HG03575 (cell line): Measurements from ENCODE around the gene ITGA2.

ENCODE experiments used
- ATAC-seq: cut with Tn5 transposase; IDR thresholded peaks from one replicate; pipeline ENCODE4 v1.9.1; 2021; ENCODE audit not compliant: unreplicated experiment, insufficient number of reproducible peaks, low FRiP score; ENCODE audit errors: extremely low read depth

The ITGA2 gene

DNA sequence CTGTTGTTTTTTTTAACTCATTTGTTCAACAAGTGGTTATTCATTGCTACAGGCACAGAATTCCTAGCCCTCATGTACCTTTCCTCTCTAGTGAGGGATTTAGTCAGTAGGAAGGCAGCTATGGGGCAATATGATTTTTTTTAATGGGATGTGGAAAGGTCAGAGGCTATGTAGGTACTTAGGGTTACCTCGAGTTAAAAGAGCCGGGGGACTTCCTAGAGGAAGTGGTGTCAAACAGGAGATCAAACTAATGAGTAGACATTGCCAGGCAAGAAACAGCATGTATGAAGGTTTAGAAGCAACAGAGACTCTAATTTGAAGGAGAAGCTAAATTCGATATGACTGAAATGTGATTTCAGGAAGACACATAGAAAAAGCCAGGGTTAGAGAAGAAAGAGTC is 50.7 kb downstream of the ITGA2 start:
- ATAC-seq, result no peak

DNA sequence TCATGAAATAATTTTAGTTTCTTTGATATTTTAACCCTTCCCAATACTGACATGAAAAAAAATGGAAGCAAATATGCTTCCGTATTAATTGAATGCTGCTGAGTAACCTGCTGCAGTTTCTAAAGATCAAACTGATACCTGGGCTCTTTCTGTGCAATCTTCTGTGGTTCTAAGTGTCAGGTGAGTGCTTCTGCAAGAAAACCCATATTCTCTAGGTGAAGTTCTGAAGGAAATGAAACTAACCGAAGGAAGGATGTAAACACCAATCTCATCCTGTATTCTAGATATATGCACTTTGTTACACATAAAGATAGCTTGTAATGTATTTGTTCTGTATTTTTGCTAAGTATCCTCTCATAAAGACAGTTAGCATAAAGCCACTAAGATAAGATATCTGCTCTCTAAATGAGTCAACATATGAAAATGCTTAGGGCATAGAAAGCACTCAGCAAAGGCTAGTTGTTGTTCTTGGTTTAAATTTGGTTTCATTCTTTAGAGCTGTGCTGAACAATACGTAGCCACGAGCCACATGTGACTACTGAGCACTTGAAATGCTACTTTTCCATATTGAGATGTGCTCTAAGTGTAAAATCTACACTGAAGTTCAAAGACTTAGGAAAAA is 52.0 kb downstream of the ITGA2 start:
- ATAC-seq, result peak; percentile 98

- ATAC-seq, result no peak
Observed at GRCh38 chr5:53041740-53042139, 52.6 kb downstream of the ITGA2 start.

DNA sequence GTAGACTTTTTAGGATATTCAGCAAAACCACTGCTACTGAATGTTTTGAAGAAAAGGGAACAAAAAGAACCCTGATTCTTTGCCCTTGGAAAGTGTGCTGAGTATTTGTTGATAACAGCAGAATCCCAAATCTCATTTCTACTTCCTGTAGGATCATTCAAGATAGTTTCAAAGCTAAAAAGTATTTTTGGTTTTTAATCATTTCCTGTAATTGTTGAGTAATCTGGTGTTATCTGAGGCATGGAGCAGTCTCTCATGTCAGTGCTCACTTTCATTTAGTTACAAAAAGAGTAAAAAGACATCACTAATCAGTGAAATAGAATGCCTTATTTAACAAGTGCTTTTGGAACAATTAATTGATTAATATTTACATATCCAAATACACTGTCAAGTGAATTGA is 56.1 kb downstream of the ITGA2 start:
- no peak for ATAC-seq

DNA sequence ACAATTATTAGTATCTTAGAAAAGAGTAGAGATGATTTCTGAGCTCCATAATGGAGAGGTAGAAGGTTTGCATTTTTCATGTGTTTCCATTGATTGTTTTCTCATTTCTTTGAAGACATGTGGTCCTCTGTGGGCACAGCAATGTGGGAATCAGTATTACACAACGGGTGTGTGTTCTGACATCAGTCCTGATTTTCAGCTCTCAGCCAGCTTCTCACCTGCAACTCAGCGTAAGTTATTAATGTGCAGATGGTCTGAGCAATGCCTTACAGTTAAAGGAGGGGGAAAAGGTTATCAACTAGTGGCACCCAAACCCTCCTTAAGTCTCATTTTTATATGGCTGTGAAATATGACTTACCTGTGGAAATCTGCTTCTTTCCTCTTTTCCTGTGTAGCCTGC is 59.1 kb downstream of the ITGA2 start:
- no peak for ATAC-seq

DNA sequence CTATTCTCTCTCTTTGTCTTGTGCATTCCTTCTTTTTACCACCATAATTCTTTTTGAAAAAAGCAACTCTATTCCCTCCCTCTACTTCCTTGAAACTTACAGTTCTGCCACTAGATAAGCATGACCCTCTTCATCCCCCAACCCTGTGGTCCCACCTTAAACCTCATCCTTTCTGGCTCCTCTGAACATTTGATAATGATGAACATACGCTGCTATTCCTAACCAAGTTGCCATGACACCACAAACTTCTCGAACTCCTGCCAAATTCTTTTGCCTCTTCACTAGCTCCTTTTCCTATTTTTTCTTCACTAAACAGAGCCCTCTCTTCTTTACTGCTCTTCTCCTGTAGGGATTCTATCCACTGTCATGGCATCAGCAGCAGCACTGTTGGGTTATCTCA is 63.3 kb downstream of the ITGA2 start:
- ATAC-seq, result no peak

DNA sequence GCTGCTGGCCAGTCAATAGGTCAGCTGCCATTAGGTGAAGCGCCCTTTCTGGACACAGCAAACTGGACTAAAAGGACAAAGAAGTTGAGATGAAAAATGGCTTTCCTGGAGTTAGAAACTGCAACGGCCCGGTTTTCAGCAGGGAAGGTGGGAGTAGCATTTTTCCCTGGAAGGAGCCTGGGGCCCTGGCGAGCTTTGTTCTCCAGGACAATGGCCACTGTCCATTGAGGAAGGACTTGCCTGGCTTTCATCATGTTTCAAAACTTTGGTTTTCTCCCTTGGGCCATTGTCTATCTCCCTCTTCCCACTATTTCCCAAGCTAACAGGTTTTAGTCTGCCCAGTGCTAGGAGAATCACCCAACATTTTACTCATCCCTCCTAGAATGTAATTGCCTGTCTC is 64.2 kb downstream of the ITGA2 start:
- no peak for ATAC-seq

- no peak for ATAC-seq
Observed at GRCh38 chr5:53055365-53055764, 66.2 kb downstream of the ITGA2 start.

DNA sequence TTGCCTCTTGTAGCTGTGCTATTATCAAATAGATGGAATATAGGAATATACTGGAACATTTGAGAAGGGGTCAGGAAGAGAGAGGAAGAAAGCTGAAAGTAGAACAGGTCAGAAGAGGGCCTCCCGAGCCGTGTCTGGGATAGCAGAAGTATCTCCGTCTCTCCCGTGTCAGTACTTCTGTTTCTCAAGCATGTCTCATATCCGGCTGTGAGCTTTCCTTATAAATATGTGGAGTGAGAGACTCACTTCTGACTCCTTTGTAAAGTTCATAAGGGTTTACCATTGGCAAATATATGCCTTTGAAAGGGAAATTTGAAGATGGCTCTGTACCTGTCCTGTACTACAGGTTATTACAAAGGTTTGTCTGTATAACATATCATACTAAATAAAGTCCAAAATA is 70.1 kb downstream of the ITGA2 start:
- no peak for ATAC-seq

DNA sequence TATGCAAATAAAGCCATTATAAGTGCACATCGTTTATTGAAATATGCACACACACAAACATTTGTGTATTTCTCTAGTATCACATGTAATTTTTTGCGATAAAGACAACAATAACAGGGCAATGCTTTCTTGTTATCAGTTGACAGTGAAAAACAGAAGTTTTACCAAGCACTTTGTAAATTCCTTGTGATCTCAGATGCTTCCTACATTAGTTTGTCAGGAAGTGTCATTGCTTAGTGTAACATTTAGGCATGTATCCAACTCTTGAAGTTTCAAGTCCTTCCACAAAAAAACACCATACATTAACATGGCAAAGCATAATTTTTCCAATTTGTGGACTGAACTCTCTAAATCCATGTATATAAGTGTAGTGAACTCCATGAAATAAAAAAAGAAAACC is 74.0 kb downstream of the ITGA2 start:
- no peak for ATAC-seq

GRCh38 chr5:53063791-53064190 is 74.6 kb downstream of the ITGA2 start:
- ATAC-seq, result no peak

DNA sequence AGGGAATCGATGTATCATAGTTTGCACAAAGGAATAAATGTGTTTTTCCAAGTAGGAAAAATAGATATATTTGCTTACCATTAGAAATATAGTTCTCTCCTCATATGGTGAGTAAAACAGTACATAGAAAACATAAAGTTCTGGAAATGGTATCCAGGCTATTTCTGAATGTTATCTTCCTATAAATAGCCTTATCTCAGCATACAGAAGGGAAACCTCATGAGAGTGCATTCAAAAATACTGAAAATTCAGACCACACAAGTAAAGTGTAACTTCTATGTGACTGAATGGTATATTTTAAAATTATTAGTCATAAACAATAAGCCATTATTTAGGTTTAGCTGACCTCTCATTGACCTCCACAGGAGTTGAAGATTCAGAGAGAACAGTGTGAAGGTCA is 76.9 kb downstream of the ITGA2 start:
- ATAC-seq, result no peak

- ATAC-seq, result no peak
Observed at GRCh38 chr5:53067641-53068040, 78.5 kb downstream of the ITGA2 start.

- ATAC-seq, result no peak
Observed at GRCh38 chr5:53068291-53068836, 79.2 kb downstream of the ITGA2 start.

DNA sequence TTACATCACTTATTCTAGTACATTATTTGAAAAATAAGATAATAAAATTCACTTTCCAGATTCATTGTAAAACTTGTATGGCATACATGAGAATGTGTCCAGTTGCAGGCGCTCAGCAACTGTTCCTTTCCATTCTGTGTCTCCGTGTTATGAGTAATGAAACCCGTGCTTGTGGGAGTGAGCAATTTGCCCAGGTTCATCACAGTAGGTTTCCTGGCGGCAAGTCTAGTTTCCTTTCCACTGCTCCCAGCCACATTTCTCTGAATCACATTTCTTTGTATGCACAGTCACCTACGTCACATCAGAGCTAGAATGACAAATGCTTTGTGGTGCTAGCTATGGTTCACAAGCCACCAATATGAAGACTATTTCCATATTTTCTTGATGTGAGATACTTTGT is 80.5 kb downstream of the ITGA2 start:
- no peak for ATAC-seq

GRCh38 chr5:53071298-53071697 is 82.1 kb downstream of the ITGA2 start:
- ATAC-seq, result no peak

- ATAC-seq, result no peak
Observed at GRCh38 chr5:53071738-53072137, 82.6 kb downstream of the ITGA2 start.

- ATAC-seq, result no peak
Observed at GRCh38 chr5:53073348-53073747, 84.2 kb downstream of the ITGA2 start.

DNA sequence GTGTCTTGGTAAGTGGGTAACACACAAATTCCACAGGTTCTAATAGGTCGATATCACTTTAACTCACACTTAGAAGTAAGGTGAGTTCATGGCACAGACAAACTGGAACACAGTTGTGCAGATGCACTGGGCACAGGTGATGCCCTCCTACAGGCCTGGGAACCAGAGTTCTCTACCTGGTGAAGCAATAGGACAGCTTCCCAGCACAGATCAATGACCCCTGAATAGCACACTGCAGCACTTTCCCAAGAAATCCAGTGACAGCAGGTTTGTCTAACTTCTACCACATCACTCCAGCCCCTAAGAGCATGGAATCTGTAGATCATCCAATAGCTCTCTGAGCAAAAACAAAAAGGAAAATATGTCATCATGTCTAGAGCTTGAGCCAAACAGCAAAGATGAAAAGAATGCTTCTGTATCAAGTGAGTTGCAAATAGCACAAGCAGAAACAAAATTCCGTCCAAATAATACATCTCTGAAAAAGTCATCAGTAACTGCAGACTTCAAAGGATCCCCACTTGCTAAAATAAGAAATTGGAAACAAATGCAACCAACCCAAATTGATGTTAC is 86.9 kb downstream of the ITGA2 start:
- ATAC-seq, result no peak

- no peak for ATAC-seq
Observed at GRCh38 chr5:53080271-53080670, 91.1 kb downstream of the ITGA2 start.

DNA sequence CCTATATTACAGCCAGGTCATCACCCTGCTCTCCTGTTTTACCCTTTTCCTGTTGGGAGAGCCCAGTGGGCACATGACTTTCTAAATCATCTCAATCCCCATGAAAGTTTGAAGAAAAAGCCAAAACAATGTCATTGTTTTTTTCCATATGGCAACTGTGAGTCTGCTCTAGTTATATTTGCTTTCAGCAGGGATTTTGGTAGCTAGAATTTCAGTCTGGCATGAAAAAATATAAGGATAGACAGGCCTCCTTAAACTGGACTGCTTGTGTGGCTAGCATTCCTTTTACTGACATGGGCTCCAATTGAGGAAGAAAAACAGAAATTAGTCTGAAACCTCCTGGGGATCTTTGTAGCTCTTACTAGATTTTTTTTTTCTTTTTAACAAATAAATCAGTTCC is 94.8 kb downstream of the ITGA2 start:
- no peak for ATAC-seq
